ENCODE results near the gene INPP5A.

Gene INPP5A

DNA sequence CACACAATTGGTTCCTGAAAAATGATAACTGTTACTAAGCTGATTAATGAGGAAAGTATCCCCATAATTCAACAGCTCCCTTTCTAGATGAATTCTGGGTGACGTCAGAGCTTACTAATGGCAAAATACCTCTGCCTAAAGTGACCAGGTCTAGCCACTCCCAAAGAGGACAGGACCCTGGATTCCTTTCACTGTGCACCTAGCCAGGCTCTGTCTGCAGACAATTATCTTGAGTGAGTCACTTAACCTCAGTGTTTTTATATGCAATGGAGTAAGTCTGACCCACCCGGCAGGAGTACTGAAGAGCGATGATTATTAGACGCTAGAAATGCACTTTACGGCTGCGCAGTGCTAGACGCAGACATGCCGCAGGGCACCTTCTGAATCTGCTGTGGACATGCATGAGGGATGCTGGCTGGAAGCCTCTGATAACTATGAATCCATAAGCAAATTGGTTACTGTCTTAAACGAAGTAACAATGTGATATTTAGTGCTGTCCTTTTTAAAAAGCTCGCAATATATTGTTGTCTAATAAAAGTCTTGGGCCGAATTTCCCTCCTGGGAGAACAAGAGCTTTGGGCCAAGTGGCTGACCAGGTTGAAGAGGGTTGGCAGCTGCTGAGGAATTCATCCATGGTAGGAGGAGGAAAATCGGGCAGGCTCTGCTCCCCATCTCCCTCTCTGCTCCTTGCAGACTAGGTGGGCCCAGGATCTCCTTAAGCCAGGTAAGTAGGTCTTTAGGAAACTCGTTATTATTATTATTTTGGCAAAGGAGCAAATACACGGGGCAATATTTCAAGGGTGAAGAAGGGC lies 4.6 kb upstream of the INPP5A start:
- in situ Hi-C loops (cut with HindIII; ENCODE audit: low sequenced_read_pairs) = no loop called here

DNA sequence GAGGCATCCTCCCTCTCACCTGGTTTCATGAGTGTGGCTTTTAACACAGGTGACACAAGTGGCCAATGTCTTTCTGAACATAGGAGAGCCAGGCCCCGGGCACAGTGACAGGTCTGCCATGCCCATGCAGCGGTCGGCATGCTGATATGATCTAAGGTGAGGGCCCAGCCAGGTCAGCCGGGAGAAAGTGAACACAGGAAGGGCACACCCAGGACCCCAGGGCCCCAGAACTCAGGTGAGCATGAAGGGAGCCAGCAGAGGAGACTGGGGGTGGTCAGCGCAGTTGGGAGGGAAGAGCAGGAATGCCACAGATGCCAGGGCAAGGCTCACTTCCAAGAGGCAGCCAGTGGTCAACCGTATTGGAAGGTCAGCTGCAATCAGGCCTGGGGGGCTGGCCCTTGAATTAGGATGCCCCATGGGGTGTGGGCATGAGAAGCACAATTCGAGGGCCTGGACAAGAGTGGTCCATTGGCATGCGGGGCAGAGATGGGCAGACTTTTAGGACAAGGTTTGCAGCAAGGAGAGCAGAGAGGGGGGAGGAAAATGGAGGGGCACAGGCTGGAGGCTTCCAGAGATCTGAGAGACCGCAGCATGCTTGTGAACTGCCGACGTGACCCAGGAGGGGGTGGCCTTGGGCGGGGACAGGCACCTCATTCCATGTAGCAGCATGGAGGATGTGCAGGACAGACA lies 3.9 kb upstream of the INPP5A start:
- in situ Hi-C loops (cut with HindIII; ENCODE audit: low sequenced_read_pairs) = no loop called here

DNA sequence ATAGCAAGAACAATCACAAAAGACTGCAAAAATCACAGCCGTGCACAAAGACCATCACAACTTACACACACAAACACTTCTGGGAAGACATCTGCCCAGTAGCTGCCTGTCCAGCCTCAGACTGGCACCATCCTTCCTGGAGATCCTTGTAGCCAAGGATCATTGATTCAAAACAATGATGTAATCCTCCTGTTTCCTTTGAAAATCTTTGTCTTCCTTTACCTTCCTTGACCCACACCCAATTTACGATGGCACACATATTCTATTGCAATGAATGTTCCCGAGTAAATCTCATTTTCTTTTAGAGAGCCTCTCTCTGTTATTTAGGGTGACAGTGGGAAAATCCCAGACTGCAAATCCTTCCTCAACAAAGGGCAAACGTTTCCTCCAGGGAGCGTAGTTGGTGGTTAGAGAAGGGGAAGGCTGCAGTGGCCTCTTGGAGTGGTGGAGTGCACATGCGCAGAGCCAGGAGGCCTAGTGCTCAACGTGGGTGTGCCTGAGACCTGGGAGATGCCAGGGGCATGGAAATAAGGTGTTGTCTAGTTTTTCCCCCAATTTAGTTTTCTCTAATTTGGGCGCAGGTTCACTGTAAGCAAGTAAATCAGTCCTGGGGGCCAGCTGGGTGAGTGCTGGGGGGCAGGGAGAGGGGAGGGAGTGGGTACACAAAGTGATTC lies 3.1 kb upstream of the INPP5A start:
- in situ Hi-C loops (cut with HindIII; ENCODE audit: low sequenced_read_pairs) = no loop called here

DNA sequence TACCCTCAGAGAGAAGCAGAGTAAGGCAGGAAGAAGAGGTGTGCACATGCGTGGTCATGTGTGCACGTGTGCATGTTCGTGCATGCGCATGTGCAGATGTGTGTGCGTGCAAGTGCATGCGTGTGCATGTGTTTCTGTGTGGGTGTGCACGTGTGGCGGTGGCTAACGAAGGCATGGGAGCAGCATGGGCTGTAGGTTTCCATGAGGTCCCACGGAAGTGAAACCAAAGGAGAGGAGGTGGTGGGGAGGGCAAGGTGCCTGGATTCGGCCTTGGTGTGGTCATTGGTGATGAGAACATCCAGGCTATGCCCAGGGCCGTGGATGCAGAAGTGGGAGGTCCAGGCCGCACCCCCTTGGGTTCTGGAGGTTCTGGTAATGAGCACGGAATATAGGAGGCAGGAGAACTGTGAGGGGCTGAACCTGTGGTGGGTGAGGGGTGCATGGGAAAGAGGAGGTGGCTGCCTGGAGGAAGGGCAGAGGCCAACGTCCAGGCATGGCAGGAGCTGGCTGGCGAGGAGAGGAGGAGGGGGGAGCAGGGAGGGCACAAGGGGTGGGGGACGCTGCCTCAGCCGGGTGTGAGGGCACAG lies 2.4 kb upstream of the INPP5A start:
- in situ Hi-C loops (cut with HindIII; ENCODE audit: low sequenced_read_pairs) = no loop called here

DNA sequence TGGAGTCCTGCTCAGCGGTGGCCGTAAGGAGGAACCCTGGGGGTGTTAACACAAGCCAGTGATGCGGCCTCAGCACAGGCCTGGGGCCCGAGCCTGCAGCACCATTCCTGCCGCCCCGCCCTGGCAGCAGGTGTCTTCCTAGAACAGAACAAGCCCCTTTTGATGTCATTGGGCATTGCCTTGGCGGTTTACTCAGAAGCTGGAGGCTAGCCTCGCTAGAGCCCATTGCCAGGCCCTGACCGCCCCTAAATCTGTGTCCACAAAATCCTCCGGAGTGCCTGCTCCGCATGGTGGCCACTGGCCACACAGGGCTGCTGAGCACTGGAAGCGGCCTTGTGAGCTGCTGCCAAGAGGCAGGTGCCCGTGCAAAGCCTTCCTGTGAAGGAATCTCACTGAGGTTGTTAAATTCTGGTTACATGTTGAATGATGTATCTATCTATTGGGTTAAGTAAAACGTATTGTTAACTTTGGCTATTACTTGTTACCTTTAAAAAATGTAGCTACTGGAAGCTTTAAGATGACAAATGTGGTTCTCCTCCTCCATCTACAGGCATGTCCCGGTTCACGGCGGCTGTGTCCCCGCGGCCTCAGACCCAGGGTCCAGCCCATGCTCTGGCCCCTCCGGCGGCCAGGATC lies 1.2 kb upstream of the INPP5A start:
- in situ Hi-C loops (cut with HindIII; ENCODE audit: low sequenced_read_pairs) = no loop called here

DNA sequence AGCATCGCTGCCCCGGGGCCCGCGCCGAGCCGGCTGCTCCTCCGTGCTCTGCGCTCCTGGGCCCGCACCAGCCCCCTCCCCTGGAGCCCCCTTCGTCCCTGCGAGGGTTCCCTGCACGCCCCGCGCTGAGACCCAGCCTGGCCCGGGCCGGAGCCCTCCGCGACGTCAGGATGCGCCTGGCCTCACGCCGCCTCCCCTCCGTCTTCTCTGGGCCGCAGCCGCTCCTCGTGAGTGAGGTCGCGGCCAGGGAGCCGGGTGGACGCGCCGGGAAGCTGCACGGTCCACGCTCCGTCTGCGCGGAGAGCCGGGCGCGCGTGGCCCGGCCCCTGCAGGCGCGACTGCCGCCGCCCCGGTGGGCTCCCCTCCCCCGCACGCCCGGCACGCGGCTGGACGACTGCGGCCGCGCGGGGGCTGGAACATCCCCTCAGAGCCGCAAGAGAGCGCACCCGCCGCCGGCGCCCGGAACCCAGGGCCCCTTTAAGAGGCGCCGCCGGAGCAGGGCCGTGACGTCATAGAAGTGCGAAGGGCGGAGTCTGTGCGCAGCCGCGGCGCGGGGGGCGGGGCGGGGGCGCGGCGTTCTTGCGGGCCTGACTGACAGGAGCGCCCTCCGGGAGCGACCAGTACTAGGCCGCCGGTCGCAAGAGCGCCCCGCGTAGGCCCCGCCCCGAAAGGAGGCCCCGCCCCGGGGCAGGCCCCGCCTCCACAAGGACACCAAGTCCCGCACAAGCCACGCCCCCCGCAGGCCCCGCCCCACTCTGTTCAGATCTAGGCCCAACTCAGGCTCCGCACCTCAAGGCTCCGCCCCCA lies 507 bp upstream of the INPP5A start:
- in situ Hi-C loops (cut with HindIII; ENCODE audit: low sequenced_read_pairs) = no loop called here

DNA sequence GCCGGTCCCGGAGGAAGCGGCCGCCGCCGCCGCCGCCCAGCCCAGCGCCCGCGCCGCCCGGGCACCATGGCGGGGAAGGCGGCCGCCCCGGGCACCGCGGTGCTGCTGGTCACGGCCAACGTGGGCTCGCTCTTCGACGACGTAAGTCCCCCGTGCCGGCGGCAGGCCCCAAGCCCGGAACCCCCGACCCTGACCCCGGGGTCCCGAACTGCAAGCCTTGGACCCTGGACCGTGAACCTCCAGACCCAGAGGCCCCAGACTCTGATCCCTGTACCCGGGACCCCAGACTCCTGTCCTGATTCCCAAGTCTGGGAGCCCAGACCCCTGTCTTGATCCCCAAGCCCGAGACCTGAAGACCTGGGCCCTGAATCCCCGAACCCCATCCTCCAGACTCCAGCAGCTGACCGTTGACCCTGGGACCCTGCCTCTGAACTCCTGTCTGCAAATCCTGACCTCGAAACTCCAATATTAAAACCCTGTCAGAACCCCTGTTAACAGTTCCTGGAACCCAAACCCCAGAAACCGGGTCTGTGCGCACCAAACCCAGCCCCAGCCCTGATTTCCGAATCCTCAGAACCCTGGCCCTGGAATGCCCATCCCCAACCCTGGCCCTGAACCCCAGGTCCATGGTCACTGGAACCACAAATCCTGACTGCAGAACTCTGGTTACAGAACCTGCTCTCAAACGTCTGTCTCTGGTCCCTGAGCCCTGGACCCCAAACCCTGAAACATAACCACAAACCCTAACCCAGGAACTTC lies 623 bp downstream of the INPP5A start:
- in situ Hi-C loops (cut with HindIII; ENCODE audit: low sequenced_read_pairs) = no loop called here

DNA sequence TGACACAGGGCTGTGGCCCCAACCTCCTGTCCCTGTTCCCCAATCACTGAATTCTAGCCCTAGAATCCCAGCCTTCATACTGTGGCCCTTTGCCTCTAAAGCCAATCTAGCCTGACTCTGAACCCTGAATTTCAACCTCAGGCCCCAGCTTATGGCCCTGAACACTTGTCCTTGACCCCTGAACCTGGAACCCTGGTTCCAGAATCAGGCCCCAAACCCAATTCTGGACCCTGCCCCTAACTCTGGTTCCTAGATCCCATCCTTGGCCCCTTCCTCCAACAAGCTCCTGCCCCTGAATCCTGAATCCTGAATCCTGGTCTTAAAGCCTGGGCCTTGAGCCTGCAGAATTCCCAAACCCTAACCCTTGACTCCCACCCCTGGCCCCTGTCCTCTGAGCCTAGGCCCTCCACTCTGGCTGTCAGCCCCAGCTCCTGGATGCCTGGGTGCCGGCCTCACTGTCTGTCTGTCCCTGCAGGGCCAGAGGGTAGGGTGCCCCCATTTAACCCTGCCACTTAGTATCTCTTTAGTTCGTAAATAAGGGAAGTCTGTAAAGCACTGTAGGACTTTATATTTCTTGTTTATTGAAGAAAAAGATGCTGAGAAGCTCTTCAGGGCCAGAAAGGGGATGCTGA lies 1.3 kb downstream of the INPP5A start:
- in situ Hi-C loops (cut with HindIII; ENCODE audit: low sequenced_read_pairs) = no loop called here

DNA sequence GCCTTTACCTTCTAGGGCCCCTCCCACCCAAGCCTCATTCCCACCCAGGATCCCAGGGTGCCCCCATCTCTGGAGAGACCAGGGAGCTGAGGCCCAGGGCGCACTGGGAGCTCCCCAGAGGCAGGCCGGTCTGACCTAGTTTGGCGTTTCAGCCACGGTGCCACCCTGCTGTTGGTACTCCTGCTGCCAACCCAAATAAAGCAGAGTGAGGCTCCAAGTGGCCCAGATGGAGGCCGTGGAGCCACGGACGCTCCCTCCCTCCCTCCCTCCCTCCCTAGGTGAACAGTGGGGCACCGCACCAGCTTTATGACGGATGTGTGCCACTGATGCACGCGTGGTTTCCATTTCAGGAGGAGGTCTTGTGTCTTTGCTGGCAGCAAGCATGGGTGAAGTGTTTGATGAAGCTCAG lies 1.8 kb downstream of the INPP5A start:
- in situ Hi-C loops (cut with HindIII; ENCODE audit: low sequenced_read_pairs) = no loop called here

DNA sequence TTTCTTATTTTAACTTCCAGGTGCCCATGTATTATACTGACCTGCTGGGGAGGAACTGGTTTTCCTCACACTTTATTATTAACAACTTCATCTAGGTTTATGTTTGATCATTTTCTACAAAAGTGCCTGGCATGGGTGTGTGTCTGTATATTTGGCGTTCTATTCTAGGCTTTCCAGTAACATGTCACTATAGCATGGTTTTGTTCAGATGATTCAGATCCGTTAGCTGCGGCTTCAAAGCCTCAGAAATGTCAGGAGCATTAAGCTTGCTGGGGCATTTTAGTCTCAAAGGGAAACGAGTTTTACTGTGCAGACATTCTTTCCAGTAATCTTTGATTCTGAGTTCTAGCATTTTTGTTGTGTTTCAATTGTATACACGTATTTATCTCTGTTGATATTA lies 2.3 kb downstream of the INPP5A start:
- in situ Hi-C loops (cut with HindIII; ENCODE audit: low sequenced_read_pairs) = no loop called here

DNA sequence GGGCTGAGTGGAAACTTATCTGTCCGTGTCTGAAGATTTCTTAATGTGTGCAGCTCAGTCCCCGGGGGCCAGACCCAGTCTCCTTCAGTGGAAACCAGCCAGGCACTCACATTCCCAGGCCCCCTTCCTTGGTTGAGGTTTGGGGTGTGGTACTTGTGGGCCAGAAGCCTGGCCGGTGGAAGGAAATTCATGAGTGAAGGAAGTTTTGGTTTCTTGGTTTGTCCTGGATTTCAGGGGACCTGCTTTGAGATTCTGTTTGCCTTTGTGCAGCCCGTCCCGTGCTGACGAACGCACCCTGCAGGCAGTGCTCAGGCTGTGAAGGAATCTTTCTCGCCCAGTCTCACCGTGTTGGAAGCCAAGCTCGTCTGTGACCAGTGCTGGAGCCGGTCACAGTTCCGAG lies 2.9 kb downstream of the INPP5A start:
- in situ Hi-C loops (cut with HindIII; ENCODE audit: low sequenced_read_pairs) = no loop called here

DNA sequence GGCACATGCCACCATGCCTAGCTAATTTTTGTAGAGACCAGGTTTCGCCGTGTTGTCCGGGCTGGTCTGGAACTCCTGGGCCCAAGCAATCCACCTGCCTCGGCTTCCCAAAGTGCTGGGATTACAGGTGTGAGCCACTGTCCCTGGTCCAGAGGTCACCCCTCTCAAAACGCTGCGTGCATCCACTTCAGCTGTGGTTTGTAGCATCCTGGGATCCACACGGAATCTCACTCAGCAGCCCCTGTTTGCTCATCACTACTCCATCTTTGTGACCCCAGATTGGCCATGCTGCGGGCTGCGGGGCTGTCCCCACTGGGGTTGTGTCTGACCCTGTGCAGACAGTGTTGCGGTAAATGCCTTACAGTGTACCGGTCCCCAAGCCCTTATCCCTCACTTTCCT lies 3.5 kb downstream of the INPP5A start:
- in situ Hi-C loops (cut with HindIII; ENCODE audit: low sequenced_read_pairs) = no loop called here

DNA sequence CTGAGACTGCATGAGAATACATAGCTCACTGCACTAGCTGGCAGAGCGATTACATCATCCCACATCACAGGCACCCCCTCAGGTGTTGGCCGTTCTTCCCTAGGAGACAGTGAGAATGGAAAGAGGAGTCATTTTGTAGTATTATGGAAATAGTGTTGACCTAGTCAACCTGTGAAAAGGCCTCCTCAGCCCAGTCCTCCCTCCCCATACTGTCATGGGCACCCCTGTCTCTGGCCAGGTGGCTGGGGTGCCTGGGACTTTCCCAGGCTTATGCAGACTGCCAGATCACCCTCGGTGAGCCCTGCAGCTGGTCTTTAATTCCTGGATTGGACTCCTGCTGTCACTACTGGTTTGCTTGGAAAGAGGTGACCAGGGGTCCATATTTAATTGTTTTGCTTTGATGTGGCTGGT lies 4.0 kb downstream of the INPP5A start:
- in situ Hi-C loops (cut with HindIII; ENCODE audit: low sequenced_read_pairs) = no loop called here

DNA sequence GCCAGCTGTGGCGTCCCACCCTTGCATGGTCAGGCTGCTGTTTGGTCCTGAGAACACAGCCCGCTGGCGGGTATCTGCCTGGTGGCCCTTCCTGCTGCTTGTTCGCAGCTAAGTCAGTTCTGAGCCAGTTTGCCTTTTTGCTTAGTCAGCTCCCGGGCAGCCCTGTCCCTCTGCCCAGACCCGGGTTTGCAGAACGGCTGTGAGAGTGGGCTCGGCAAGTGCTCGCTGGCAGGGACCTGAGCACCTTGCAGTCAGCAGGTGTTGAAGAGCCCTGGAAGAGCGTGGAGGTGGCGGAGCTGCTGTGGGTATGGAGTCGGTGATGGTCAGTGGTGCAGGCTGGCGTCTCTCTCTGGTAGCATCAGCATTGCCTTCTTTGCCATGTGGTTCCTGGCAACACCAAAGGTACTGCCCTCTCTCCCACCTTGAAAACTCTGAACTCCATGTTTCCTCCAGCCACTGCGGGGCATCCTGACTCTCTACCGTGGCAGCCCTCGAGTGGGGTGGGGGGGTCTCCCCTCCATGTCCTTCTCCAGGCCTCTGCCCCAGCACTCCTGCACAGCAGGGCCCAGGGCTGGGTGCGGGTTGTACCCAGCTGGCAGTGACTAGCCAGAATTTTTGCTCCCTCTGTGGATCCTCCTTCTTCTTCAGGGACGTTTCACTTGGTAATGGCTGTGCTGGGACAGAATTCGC lies 4.6 kb downstream of the INPP5A start:
- in situ Hi-C loops (cut with HindIII; ENCODE audit: low sequenced_read_pairs) = no loop called here

DNA sequence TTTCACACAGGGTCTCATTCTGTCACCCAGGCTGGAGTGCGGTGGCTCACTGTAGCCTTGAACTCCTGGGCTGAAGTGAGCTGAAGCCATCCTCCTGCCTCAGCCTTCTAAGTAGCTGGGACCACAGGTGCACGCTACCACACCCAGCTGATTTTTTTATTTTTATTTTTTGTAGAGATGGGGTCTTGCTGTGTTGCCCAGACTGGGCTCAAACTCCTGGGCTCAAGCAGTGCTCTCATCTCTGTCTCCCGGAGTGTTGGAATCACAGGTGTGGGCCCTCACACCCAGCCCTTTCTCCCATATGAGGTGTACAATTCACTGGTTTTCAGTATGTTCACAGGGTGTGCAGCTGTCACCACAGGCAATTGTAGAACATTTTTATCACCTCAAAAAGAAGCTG lies 5.2 kb downstream of the INPP5A start:
- in situ Hi-C loops (cut with HindIII; ENCODE audit: low sequenced_read_pairs) = no loop called here

DNA sequence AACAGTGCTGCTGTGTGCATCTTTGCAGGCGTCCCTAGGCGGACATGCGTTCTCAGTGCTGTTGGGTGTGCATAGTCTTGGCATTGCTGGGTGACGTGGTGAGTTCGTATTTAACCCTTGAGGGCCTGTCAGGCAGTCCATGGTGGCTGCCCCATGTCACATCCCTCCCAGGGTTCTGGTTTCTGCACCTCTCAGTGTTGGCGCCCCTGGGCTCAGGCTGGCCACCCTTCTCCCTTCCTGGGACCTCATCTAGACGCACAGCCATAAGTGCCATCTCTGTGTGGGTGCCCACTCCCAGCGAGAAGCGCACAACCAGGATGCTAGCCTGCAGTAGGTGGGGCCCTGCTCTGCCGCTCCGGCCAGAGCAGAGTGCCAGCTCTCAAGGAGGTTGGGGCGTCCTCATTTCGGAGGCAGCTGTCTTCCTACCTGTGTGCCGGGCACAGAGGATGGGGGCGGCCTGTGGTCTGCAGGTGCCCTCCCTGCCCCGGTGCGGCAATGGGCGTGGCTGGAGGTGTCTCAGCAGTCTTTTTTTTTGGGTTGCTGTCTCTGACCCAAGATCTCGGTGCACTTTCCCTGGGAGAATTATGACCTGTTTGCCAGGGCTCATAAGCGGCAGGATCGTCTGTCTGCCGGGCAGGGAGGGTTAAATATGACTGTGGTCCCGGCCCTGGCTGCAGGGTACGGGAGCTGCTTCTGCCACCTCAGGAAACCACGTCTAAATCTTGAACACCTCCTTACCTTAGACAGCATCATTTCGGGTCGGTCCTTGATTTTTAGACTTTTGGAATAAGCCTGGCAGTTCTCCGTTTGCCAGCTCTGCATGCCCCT lies 6.5 kb downstream of the INPP5A start:
- in situ Hi-C loops (cut with HindIII; ENCODE audit: low sequenced_read_pairs) = no loop called here

DNA sequence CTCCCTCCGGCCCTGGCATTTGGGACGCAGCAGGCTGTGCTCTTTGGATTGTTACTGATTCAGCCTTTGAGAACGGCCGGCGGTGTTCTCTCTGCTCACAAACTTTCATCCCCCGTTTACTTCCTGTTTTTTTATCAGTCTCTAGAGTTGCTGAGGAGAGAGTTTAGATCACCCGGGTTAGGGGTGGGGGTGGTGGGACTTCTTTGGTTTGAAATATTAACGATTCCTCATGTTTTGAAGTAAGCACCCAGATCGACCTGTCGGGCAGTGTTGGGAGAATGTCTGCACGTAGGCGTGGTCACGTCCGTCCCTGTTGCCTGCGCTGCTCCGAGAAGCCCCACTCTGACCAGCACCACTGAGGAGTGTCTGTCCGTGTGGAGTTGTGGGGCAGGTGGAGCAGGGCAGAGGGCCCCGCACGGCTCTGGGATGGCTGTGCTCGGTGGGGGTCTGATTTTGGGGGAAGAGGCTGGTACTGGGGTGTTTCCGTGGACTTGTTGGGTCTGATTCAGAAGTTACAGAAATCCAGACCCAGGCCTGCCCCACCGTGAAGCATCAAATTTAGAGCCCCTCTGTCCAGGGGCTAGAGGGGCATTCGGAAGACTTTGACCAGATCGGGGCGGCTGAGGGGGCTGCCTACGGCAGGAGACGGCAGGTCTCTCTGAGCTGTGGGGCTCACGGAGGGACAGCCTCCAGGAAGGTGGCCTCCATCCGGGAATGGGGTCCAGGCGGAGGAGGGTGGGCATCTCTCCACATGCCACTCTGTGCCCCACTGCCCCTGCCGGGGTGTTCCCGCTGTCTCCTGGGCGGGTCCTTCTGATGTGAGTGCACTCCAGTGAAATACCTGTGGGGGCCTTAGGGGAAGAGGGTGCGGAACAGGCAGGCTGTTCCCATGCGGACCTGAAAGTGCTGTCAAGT lies 7.4 kb downstream of the INPP5A start:
- in situ Hi-C loops (cut with HindIII; ENCODE audit: low sequenced_read_pairs) = no loop called here

Measured in DLD1 (cell line).